ENCODE data around the gene RIN1.

- no peak for TF ChIP-seq FOXA1 (IDR thresholded peaks at IDR 0.05)
- peak; percentile 46; the same call in 1 of the 2 replicates for TF ChIP-seq L3MBTL2 (conservative IDR thresholded peaks at IDR 0.05)
- no peak for TF ChIP-seq TARDBP (IDR thresholded peaks at IDR 0.05)
- TF ChIP-seq NFRKB (IDR thresholded peaks at IDR 0.05): no peak
- TF ChIP-seq SP1 (IDR thresholded peaks at IDR 0.05): no peak
- no peak for TF ChIP-seq FOXK2 (IDR thresholded peaks at IDR 0.05)
- no peak for TF ChIP-seq ZNF384 (IDR thresholded peaks at IDR 0.05)
- TF ChIP-seq BHLHE40 (IDR thresholded peaks at IDR 0.05; ENCODE audit: borderline replicate concordance): no peak
- no peak for TF ChIP-seq ARNT (IDR thresholded peaks at IDR 0.05)
- no peak for TF ChIP-seq SUZ12 (IDR thresholded peaks at IDR 0.05)
- TF ChIP-seq PKNOX1 (IDR thresholded peaks at IDR 0.05): no peak
- TF ChIP-seq ELF4 (IDR thresholded peaks at IDR 0.05): no peak
- no peak for TF ChIP-seq FOXM1 (IDR thresholded peaks at IDR 0.05; ENCODE audit: borderline replicate concordance)
These were observed 10.5 kb upstream of the RIN1 start for GRCh38 chr11:66346476-66347424.
